GM12864 (cell line): ENCODE measurements around the gene ATL2.

ENCODE experiments used
- DNase-seq: peaks from one replicate; pipeline ENCODE4 v3.0.0-alpha.2; 2011; ENCODE audit warnings: low read depth
- H3K4me3 ChIP-seq: 2 replicates; pipeline ENCODE4 v1.5.1; 2011; ENCODE audit warnings: mild to moderate bottlenecking, low read depth, low read length, control low read depth
- CTCF ChIP-seq: IDR thresholded peaks from 2 replicates; pipeline ENCODE4 v1.5.1; 2011; ENCODE audit warnings: low read depth, mild to moderate bottlenecking, moderate library complexity, low read length, control low read depth, inconsistent platforms; ENCODE audit errors: missing control alignments

The ATL2 gene

GRCh38 chr2:38376346-38377049 lies 575 bp downstream of the ATL2 start:
- TF ChIP-seq CTCF, result peak; percentile 61
- H3K4me3 ChIP-seq, result peak overlapping the region; percentile 87
- peak; percentile 41 for DNase-seq

GRCh38 chr2:38375696-38376345 lies 1.3 kb downstream of the ATL2 start:
- TF ChIP-seq CTCF, result no peak
- peak overlapping the region; percentile 87 for H3K4me3 ChIP-seq
- DNase-seq, result no peak

- DNase-seq, result no peak
- H3K4me3 ChIP-seq, result no peak overlapping the region; the same call in 1 of the 2 replicates
- TF ChIP-seq CTCF, result no peak
Measured at GRCh38 chr2:38374984-38375383, 2.1 kb downstream of the ATL2 start.

- H3K4me3 ChIP-seq, result no peak overlapping the region
- no peak for TF ChIP-seq CTCF
- no peak for DNase-seq
Measured at GRCh38 chr2:38371235-38371634, 5.8 kb downstream of the ATL2 start.

GRCh38 chr2:38370664-38371063 lies 6.4 kb downstream of the ATL2 start:
- no peak for TF ChIP-seq CTCF
- no peak for DNase-seq

GRCh38 chr2:38362232-38362631 lies 14.8 kb downstream of the ATL2 start:
- no peak overlapping the region for H3K4me3 ChIP-seq
- no peak for TF ChIP-seq CTCF

More at GRCh38 chr2:38370664-38371063, 6.4 kb downstream of the ATL2 start:
- no peak overlapping the region for H3K4me3 ChIP-seq

More at GRCh38 chr2:38362232-38362631, 14.8 kb downstream of the ATL2 start:
- DNase-seq, result no peak
